Esophagus mucosa (tissue), 1 donor: ENCODE results near the gene LAX1. TPM values are rescaled to one million over a fixed set of nuclear protein-coding genes. Genes with fewer than 3 reads are reported as not detected.

Experiments
- ATAC-seq: fragments of 200-7000 bp; cut with Tn5 transposase; one replicate; pipeline ENCODE4 v1.9.1; 2020
- total RNA-seq: library from RNA; stranded (reverse); gene quantifications from one replicate; pipeline ENCODE4 v1.2.4, GENCODE V29; 2023
- donor health status: DM: yes; HTN: yes; CAD: no.

Gene LAX1
- total RNA-seq, 1 donor from 2014 or later, result 0.84 TPM

GRCh38 chr1:203813581-203814341 lies 48.8 kb downstream of the LAX1 start:
- ATAC-seq, result no peak

GRCh38 chr1:203818399-203818798 lies 53.4 kb downstream of the LAX1 start:
- ATAC-seq, result no peak

GRCh38 chr1:203823306-203823705 lies 58.3 kb downstream of the LAX1 start:
- ATAC-seq, result no peak

Other genes starting within 250 kb of the LAX1 start
- 28.3 TPM for gene ATP2B4, start 138.4 kb upstream of the LAX1 start, total RNA-seq
- 18.5 TPM for gene ZBED6, start 30.4 kb downstream of the LAX1 start, total RNA-seq
- 38.6 TPM for gene ZC3H11A, start 30.4 kb downstream of the LAX1 start, total RNA-seq
- gene SNRPE, start 96.4 kb downstream of the LAX1 start, total RNA-seq, result 67.4 TPM